ENCODE measurements around the gene RFTN2.
"Not testable (repeated sequence)": the region's sequence is repeated elsewhere in the genome, so short reads cannot be mapped to it uniquely, and the experiment has no call there.

The RFTN2 gene

GRCh38 chr2:197598450-197598849 lies 76.9 kb downstream of the RFTN2 start:
- H3K27me3 ChIP-seq: no peaks in the 10 kb centered on the region
- H3K4me3 ChIP-seq: no peak overlapping the region
- H4K20me1 ChIP-seq: no peaks in the 10 kb centered on the region
- TF ChIP-seq Cebpa-rat (IDR thresholded peaks at IDR 0.05): no peak
- H3K27ac ChIP-seq: no peak overlapping the region
- no peak overlapping the region for H3K9ac ChIP-seq
- H3K9me3 ChIP-seq (replicated peaks in 1 of 11): no peaks in the 10 kb centered on the region
- H3K36me3 ChIP-seq: no peaks in the 10 kb centered on the region
- no peak overlapping the region for H3K4me2 ChIP-seq
- H3K4me1 ChIP-seq: no peaks in the 10 kb centered on the region

GRCh38 chr2:197597166-197597565 lies 78.2 kb downstream of the RFTN2 start:
- Histone ChIP-seq H3K27ac (no peak overlapping the region), H3K4me1 (no peaks in the 10 kb centered on the region), H3K9me3 (replicated peaks in 1 of 11) (no peaks in the 10 kb centered on the region; a peak in 1 of 22 replicates), H3K4me3 (no peak overlapping the region), H3K36me3 (no peaks in the 10 kb centered on the region), H4K20me1 (no peaks in the 10 kb centered on the region), H3K9ac (no peak overlapping the region), H3K4me2 (no peak overlapping the region), H3K27me3 (no peaks in the 10 kb centered on the region)
- no peak for TF ChIP-seq Cebpa-rat (IDR thresholded peaks at IDR 0.05)

- Histone ChIP-seq H3K4me3 (no peak overlapping the region), H3K4me1 (no peaks in the 10 kb centered on the region), H3K4me2 (no peak overlapping the region), H3K36me3 (no peaks in the 10 kb centered on the region), H3K27me3 (no peaks in the 10 kb centered on the region), H3K27ac (no peak overlapping the region), H3K9ac (no peak overlapping the region), H4K20me1 (no peaks in the 10 kb centered on the region), H3K9me3 (replicated peaks in 1 of 11) (peaks cover 0 to 3% (median under 1%) of the 10 kb centered on the region in 11 experiments; a peak in 8 of 22 replicates)
- no peak for TF ChIP-seq Cebpa-rat (IDR thresholded peaks at IDR 0.05)
These were observed 78.6 kb downstream of the RFTN2 start for GRCh38 chr2:197596766-197597165.

- no peak for TF ChIP-seq Cebpa-rat (IDR thresholded peaks at IDR 0.05)
- H3K4me3 ChIP-seq: no peak overlapping the region
- H3K4me2 ChIP-seq: no peak overlapping the region
- peaks cover 5 to 16% (median 13%) of the 10 kb centered on the region in 11 experiments; a peak in 14 of 22 replicates for H3K9me3 ChIP-seq (replicated peaks in 1 of 11)
- H3K4me1 ChIP-seq: no peaks in the 10 kb centered on the region
- H3K27me3 ChIP-seq: no peaks in the 10 kb centered on the region
- H3K27ac ChIP-seq: no peak overlapping the region
- no peaks in the 10 kb centered on the region for H3K36me3 ChIP-seq
- no peak overlapping the region for H3K9ac ChIP-seq
- no peaks in the 10 kb centered on the region for H4K20me1 ChIP-seq
These were observed 83.9 kb downstream of the RFTN2 start for GRCh38 chr2:197591339-197592072.

- not testable (repeated sequence) for H4K20me1 ChIP-seq, H3K4me2 ChIP-seq, H3K9ac ChIP-seq
These were observed 88.1 kb downstream of the RFTN2 start for GRCh38 chr2:197587255-197587654.

GRCh38 chr2:197580166-197580565 lies 95.2 kb downstream of the RFTN2 start:
- H3K9ac ChIP-seq; H3K27ac ChIP-seq; H3K4me3 ChIP-seq; H4K20me1 ChIP-seq; H3K36me3 ChIP-seq; H3K4me2 ChIP-seq; H3K27me3 ChIP-seq; H3K9me3 ChIP-seq (replicated peaks in 1 of 11); H3K4me1 ChIP-seq: not testable (repeated sequence)

More at GRCh38 chr2:197587255-197587654, 88.1 kb downstream of the RFTN2 start:
- not testable (repeated sequence) for H3K4me3 ChIP-seq, H3K36me3 ChIP-seq, H3K4me1 ChIP-seq, H3K27ac ChIP-seq, H3K27me3 ChIP-seq
- peaks cover 5 to 21% (median 16%) of the 10 kb centered on the region in 11 experiments; a peak in 14 of 22 replicates for H3K9me3 ChIP-seq (replicated peaks in 1 of 11)

- not testable (repeated sequence) for H3K4me1 ChIP-seq, H3K27ac ChIP-seq, H3K4me2 ChIP-seq, H3K9ac ChIP-seq, H3K27me3 ChIP-seq, H3K4me3 ChIP-seq, H4K20me1 ChIP-seq
- Histone ChIP-seq H3K9me3 (replicated peaks in 1 of 11) (peaks cover 17 to 21% (median 17%) of the 10 kb centered on the region in 11 experiments), H3K36me3 (peaks cover 5 to 10% (median 8%) of the 10 kb centered on the region in 11 experiments; a peak in 18 of 22 replicates)
These were observed 97.1 kb downstream of the RFTN2 start for GRCh38 chr2:197578294-197578693.

GRCh38 chr2:197577446-197577845 lies 97.9 kb downstream of the RFTN2 start:
- TF ChIP-seq Cebpa-rat (IDR thresholded peaks at IDR 0.05): no peak
- no peaks in the 10 kb centered on the region for H3K27me3 ChIP-seq
- no peak overlapping the region for H3K4me3 ChIP-seq
- H3K27ac ChIP-seq: no peak overlapping the region
- H3K4me2 ChIP-seq: no peak overlapping the region
- H3K36me3 ChIP-seq: peaks cover 11 to 19% (median 16%) of the 10 kb centered on the region in 11 experiments
- H3K9ac ChIP-seq: no peak overlapping the region
- peaks cover 25 to 30% (median 26%) of the 10 kb centered on the region in 11 experiments for H3K9me3 ChIP-seq (replicated peaks in 1 of 11)
- H3K4me1 ChIP-seq: no peaks in the 10 kb centered on the region
- H4K20me1 ChIP-seq: no peaks in the 10 kb centered on the region

- no peaks in the 10 kb centered on the region for H3K4me1 ChIP-seq
- no peak overlapping the region for H3K4me2 ChIP-seq
- H3K9me3 ChIP-seq (replicated peaks in 1 of 11): peaks cover 32 to 38% (median 33%) of the 10 kb centered on the region in 11 experiments
- no peaks in the 10 kb centered on the region for H4K20me1 ChIP-seq
- H3K4me3 ChIP-seq: no peak overlapping the region
- H3K27ac ChIP-seq: no peak overlapping the region
- H3K27me3 ChIP-seq: no peaks in the 10 kb centered on the region
- H3K9ac ChIP-seq: no peak overlapping the region
- peaks cover 18 to 26% (median 24%) of the 10 kb centered on the region in 11 experiments for H3K36me3 ChIP-seq
- TF ChIP-seq Cebpa-rat (IDR thresholded peaks at IDR 0.05): no peak
These were observed 98.8 kb downstream of the RFTN2 start for GRCh38 chr2:197576631-197577030.

- Histone ChIP-seq H3K27me3 (no peaks in the 10 kb centered on the region), H3K27ac (no peak overlapping the region), H3K4me3 (no peak overlapping the region), H3K4me2 (no peak overlapping the region), H3K9ac (no peak overlapping the region), H3K9me3 (replicated peaks in 1 of 11) (peaks cover 32 to 38% (median 33%) of the 10 kb centered on the region in 11 experiments), H3K36me3 (peaks cover 18 to 27% (median 24%) of the 10 kb centered on the region in 11 experiments), H4K20me1 (no peaks in the 10 kb centered on the region), H3K4me1 (no peaks in the 10 kb centered on the region)
- no peak for TF ChIP-seq Cebpa-rat (IDR thresholded peaks at IDR 0.05)
These were observed 99.4 kb downstream of the RFTN2 start for GRCh38 chr2:197575987-197576386.
